H1 (cell line): ENCODE results near the gene SEMA5B. TPM values are rescaled to one million over a fixed set of nuclear protein-coding genes. Genes with fewer than 3 reads are reported as not detected.

Source experiments
- ASH2L ChIP-seq: fragments of 200-600, 300-600 bp; sonication (generic); IDR thresholded peaks from one replicate; pipeline ENCODE4 v1.7.1; 2017; ENCODE audit warnings: low read length
- BCL11A ChIP-seq, 2 experiments: IDR thresholded peaks; one replicate each; pipeline ENCODE4 v1.6.1; 2011; ENCODE audit warnings: low read depth in 2 of 2, low read length in 2 of 2, mild to moderate bottlenecking in 2 of 2
- E2F6 ChIP-seq: IDR thresholded peaks from 2 replicates; pipeline ENCODE4 v1.6.1; 2012; ENCODE audit warnings: inconsistent platforms
- EGR1 ChIP-seq: IDR thresholded peaks from 2 replicates; pipeline ENCODE4 v1.6.1; 2011; ENCODE audit warnings: low read depth, low read length, borderline replicate concordance
- PHF8 ChIP-seq: fragments of 200-600 bp; sonication (generic); conservative IDR thresholded peaks from 2 replicates; pipeline ENCODE4 v1.7.1; 2012; ENCODE audit warnings: low read depth, mild to moderate bottlenecking, inconsistent platforms, low read length, moderate library complexity
- RNF2 ChIP-seq: fragments of 200-900, 300-1000 bp; sonication (generic); IDR thresholded peaks from 2 replicates; pipeline ENCODE4 v1.7.1; 2016; ENCODE audit warnings: borderline replicate concordance, low read depth, mild to moderate bottlenecking, antibody characterized with exemption, low read length; ENCODE audit not compliant: poor library complexity, severe bottlenecking; ENCODE audit errors: missing control alignments
- polyA plus RNA-seq, 7 experiments: library from polyadenylated mRNA; depleted of rRNA in 3 of 7; stranded (reverse) in 5 of 7; unstranded in 2 of 7; fragments of >200 nt in 5 of 7; fragments of 200-250 nt in 2 of 7; gene quantifications; 1 replicate in 5 of 7; 2 replicates in 1 of 7; 4 replicates in 1 of 7; pipeline versions ENCODE4 v1.2.1 to v1.2.3, GENCODE V29; 2011 to 2013; ENCODE audit warnings: missing spikeins in 2 of 7, mixed read lengths in 2 of 7
- total RNA-seq: library from RNA; stranded (reverse); fragmentation: NEBNext Ultra II Directional; extraction: Animal tissue kit (Norgen Biotek cat#: 25700); gene quantifications from 2 replicates; pipeline ENCODE4 v1.2.1, GENCODE V29; 2021

Gene SEMA5B
- total and polyA plus RNA-seq, 2 of the 8 experiments (the other 6 are each of a cell fraction or from before 2014, with no cell fraction given) = 13.1 to 22.4 TPM

GRCh38 chr3:122893754-122894668 lies 133.6 kb downstream of the SEMA5B start (continued):
- no peak for TF ChIP-seq PHF8
- TF ChIP-seq E2F6 = peak; percentile 60; the same call in 1 of the 2 replicates
- TF ChIP-seq RNF2 = no peak
- no peak for TF ChIP-seq BCL11A (IDR thresholded peaks at IDR 0.05; ENCODE audit: low read depth in 2 of 2, low read length in 2 of 2)
- TF ChIP-seq ASH2L = no peak
- no peak for TF ChIP-seq EGR1
